Prostate gland (tissue), 2 donors: ENCODE results near the gene HOXB1.

Experiments
- CTCF ChIP-seq, 4 experiments: fragments of 200-600 bp in 2 of 4; fragments of 450-650 bp in 2 of 4; sonication (generic) in 2 of 4; IDR thresholded peaks; 1 replicate in 3 of 4; 2 replicates in 1 of 4; pipeline ENCODE4 v1.5.1; 2016 to 2019; ENCODE audit warnings: antibody characterized with exemption in 4 of 4, mild to moderate bottlenecking in 2 of 4, moderate library complexity in 2 of 4
- POLR2AphosphoS5 ChIP-seq: sonication (generic); formaldehyde crosslinking; IDR thresholded peaks from one replicate; pipeline ENCODE4 v1.6.1; 2017; ENCODE audit warnings: antibody characterized with exemption

GRCh38 chr17:48574505-48575065 lies 43.8 kb upstream of the HOXB1 start:
- no peak for TF ChIP-seq CTCF (IDR thresholded peaks at IDR 0.05)
- no peak for TF ChIP-seq POLR2AphosphoS5
